KG1 (cell line): ENCODE results near the gene ARID1A.

ENCODE experiments used
- DNase-seq: peaks from one replicate; lab custom pipeline; 2025; lab: John Stamatoyannopoulos, UW

Gene ARID1A

DNA sequence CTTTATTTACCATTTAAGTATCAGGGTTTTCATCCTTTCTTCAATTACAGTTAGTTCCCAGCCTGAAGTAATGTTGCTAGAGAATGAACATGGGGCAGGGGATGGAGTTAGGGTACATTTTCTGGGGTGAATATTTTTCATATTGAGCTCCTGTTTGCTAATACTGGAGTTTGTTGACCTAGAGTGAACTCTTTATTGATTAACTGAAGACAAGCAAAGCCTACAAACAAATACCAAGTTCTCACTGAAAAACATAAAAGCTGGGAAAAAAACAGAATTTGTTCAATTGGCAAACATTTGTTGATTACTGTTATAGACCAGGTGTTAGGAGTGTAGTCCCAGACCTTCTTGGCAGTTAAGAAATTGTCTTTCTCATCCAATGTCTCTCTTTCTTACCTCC lies 63.7 kb downstream of the ARID1A start:
- DNase-seq, result no peak

DNA sequence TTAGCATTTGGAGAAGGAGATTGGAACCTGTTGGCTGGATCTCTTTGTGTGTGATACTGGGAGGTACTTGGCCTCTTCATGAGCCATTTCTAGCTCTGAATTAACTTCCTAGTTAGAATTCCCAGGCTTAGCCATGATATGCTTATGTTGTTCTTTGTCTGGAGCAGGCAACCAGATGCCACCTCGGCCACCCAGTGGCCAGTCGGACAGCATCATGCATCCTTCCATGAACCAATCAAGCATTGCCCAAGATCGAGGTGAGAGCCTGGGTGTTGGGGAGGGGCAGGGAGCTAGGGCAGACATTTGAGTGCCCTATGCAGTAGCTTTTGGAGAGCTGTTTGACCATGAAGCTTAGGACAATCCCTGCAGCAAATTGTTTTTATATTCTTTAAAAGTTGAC lies 65.4 kb downstream of the ARID1A start:
- no peak for DNase-seq

DNA sequence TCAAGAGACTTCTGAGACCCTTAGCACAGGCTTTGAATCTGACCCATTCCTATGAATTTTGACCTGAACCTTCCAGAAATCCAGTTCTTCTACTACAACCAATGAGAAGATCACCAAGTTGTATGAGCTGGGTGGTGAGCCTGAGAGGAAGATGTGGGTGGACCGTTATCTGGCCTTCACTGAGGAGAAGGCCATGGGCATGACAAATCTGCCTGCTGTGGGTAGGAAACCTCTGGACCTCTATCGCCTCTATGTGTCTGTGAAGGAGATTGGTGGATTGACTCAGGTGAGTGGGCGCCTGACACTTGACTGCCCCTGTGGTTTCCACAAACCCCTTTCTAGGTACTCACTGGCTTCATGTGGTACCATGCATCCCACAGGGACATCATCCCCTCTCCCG lies 71.9 kb downstream of the ARID1A start:
- DNase-seq, result no peak

GRCh38 chr1:26768755-26769154 lies 72.9 kb downstream of the ARID1A start:
- no peak for DNase-seq

GRCh38 chr1:26771285-26771642 lies 75.4 kb downstream of the ARID1A start:
- DNase-seq, result no peak

DNA sequence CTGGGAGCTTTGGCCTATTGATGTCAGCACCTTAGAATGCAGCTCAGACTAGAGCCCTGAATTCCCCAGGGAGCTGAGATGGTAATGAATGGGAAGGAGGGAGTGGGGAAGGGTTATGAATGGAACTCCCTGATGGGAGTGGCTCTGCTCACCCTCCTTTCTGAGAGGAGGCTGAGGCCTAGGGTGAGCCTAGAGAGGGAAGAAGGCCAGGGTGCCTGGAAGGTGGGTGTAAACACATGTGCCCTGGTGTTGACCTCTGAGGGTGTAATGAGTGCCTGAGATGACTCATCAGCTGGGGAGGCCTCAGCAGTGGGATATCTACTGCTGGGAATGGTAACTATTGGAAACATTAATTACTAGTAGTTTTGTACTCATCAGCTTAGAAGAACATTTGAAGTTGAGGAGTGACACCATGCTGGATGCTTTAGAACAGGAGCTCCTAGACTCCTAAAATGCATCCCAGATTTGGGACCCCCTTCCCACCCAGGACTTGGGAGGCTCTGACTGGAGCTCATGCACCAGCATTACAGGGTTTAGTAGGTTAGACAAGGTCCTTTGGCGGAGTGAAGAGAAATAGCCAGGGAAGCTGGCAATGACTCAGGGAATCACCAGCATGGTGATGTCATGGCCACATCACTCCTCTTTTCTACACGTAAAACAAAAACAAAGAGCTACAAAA lies 76.0 kb downstream of the ARID1A start:
- DNase-seq, result no peak

GRCh38 chr1:26772687-26773086 lies 76.9 kb downstream of the ARID1A start:
- DNase-seq, result no peak

DNA sequence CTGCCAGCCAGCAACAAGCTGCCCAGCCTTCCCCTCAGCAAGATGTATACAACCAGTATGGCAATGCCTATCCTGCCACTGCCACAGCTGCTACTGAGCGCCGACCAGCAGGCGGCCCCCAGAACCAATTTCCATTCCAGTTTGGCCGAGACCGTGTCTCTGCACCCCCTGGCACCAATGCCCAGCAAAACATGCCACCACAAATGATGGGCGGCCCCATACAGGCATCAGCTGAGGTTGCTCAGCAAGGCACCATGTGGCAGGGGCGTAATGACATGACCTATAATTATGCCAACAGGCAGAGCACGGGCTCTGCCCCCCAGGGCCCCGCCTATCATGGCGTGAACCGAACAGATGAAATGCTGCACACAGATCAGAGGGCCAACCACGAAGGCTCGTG lies 78.6 kb downstream of the ARID1A start:
- no peak for DNase-seq

DNA sequence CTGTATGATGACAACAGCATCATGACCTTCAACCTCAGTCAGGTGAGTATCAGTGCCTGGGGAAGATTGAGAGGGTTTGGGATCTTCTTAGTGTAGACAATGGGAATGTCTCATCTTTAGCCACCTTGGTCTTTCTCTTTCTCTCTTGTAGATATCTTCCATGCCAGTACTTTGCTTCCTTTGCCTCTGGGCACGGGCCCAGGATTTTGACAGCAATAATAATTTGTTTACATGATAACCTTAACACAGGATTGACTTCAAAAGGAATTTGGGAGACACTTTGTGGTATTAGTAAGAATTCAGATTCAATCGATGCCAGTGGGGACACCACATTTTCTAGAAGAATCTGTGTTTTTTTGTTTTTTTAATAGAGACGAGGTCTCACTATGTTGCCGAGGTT lies 79.9 kb downstream of the ARID1A start:
- no peak for DNase-seq

GRCh38 chr1:26779098-26779668 lies 83.4 kb downstream of the ARID1A start:
- DNase-seq, result no peak

DNA sequence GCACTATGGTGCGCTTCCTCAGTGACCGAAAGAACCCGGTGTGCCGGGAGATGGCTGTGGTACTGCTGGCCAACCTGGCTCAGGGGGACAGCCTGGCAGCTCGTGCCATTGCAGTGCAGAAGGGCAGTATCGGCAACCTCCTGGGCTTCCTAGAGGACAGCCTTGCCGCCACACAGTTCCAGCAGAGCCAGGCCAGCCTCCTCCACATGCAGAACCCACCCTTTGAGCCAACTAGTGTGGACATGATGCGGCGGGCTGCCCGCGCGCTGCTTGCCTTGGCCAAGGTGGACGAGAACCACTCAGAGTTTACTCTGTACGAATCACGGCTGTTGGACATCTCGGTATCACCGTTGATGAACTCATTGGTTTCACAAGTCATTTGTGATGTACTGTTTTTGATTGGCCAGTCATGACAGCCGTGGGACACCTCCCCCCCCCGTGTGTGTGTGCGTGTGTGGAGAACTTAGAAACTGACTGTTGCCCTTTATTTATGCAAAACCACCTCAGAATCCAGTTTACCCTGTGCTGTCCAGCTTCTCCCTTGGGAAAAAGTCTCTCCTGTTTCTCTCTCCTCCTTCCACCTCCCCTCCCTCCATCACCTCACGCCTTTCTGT lies 84.6 kb downstream of the ARID1A start:
- no peak for DNase-seq

DNA sequence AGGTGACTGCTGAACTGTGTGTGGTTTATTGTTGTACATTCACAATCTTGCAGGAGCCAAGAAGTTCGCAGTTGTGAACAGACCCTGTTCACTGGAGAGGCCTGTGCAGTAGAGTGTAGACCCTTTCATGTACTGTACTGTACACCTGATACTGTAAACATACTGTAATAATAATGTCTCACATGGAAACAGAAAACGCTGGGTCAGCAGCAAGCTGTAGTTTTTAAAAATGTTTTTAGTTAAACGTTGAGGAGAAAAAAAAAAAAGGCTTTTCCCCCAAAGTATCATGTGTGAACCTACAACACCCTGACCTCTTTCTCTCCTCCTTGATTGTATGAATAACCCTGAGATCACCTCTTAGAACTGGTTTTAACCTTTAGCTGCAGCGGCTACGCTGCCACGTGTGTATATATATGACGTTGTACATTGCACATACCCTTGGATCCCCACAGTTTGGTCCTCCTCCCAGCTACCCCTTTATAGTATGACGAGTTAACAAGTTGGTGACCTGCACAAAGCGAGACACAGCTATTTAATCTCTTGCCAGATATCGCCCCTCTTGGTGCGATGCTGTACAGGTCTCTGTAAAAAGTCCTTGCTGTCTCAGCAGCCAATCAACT lies 85.5 kb downstream of the ARID1A start:
- no peak for DNase-seq

- no peak for DNase-seq
These were observed 86.9 kb downstream of the ARID1A start for GRCh38 chr1:26782521-26783212.

GRCh38 chr1:26783646-26784022 lies 87.8 kb downstream of the ARID1A start:
- no peak for DNase-seq

GRCh38 chr1:26784023-26784871 lies 88.4 kb downstream of the ARID1A start:
- DNase-seq, result no peak

GRCh38 chr1:26784886-26785285 lies 89.1 kb downstream of the ARID1A start:
- no peak for DNase-seq

- DNase-seq, result peak; percentile 64
These were observed 90.0 kb downstream of the ARID1A start for GRCh38 chr1:26785611-26786436.

GRCh38 chr1:26786437-26787380 lies 90.9 kb downstream of the ARID1A start:
- peak; percentile 73 for DNase-seq

GRCh38 chr1:26787381-26787705 lies 91.5 kb downstream of the ARID1A start:
- peak; percentile 80 for DNase-seq
